GM10248 (cell line): ENCODE results near the gene CD40LG.

Experiments
- CTCF ChIA-PET: fragments of 300-600 bp; sonication (Branson Sonifier 250); formaldehyde crosslinking; extraction: SDS; loops from one replicate; lab custom pipeline; 2021; ENCODE audit warnings: antibody characterized with exemption; lab: Yijun Ruan, JAX
- POLR2A ChIA-PET: fragments of 350-650 bp; sonication (Branson Sonifier 250); formaldehyde crosslinking; extraction: SDS; loops from one replicate; lab custom pipeline; 2020; ENCODE audit warnings: antibody characterized with exemption; lab: Yijun Ruan, JAX
- DNase-seq: peaks from one replicate; pipeline ENCODE4 v3.0.0; 2012; ENCODE audit errors: extremely low spot score
- TF ChIP-seq, protein P1 (sequence below): IDR thresholded peaks from 2 replicates; pipeline ENCODE4 v1.5.1; 2012; ENCODE audit warnings: mild to moderate bottlenecking, low read depth; ENCODE audit errors: extremely low read depth, missing control alignments, control extremely low read depth

Gene CD40LG

DNA sequence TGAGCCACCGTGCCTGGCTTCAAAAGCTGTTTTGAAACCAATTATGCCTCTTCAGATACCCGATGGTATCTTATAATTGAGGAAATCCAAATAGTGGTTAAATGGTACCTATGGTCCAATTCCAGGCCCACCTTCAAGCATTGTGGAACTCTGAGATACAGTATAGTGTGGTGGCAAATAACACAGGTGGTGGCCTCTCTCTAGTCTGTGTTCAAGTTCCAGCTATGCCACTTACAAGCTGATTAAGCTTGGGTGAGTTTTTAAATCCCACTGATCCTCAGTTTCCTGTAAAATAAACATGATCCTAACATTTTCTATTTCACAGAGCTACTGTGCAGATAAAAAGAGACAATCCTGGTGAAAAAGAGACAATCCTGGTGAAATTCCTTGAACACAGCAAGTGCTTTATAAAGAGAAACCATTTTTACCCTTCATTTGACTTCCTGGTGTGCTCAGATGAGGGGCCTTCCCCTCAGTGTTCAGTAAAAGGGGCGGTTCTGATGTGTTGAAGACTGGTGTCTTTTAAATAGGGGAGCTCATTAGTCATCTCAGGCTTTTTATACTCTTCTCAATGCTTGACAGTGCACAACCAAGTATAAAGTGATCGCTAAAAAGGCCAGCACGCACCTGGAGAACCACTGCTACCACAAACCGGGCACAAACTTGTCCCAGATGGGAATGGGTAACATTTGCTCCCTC, 30.8 kb upstream of the CD40LG start:
- TF ChIP-seq, protein P1, sequence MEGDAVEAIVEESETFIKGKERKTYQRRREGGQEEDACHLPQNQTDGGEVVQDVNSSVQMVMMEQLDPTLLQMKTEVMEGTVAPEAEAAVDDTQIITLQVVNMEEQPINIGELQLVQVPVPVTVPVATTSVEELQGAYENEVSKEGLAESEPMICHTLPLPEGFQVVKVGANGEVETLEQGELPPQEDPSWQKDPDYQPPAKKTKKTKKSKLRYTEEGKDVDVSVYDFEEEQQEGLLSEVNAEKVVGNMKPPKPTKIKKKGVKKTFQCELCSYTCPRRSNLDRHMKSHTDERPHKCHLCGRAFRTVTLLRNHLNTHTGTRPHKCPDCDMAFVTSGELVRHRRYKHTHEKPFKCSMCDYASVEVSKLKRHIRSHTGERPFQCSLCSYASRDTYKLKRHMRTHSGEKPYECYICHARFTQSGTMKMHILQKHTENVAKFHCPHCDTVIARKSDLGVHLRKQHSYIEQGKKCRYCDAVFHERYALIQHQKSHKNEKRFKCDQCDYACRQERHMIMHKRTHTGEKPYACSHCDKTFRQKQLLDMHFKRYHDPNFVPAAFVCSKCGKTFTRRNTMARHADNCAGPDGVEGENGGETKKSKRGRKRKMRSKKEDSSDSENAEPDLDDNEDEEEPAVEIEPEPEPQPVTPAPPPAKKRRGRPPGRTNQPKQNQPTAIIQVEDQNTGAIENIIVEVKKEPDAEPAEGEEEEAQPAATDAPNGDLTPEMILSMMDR: no peak
- DNase-seq: peak; percentile 49
- CTCF ChIA-PET: interaction anchor here (1.1 to 1.4 kb wide), 4 partner anchors 9 to 78 kb away, joined by 3 to 4 read pairs (median 4); no protein-coding TSS in a partner anchor
- POLR2A ChIA-PET: interaction anchor here (1.2 kb wide), 1 partner anchor 263 kb away, joined by 5 read pairs; the partner anchor contains the start of gene RBMX

GRCh38 chrX:136619899-136620505, 28.0 kb upstream of the CD40LG start:
- POLR2A ChIA-PET: no interaction called here
- CTCF ChIA-PET: interaction anchor here (1.0 kb wide), 1 partner anchor 12 kb away, joined by 3 read pairs; no protein-coding TSS in a partner anchor
- TF ChIP-seq, protein P1: no peak
- DNase-seq: no peak

DNA sequence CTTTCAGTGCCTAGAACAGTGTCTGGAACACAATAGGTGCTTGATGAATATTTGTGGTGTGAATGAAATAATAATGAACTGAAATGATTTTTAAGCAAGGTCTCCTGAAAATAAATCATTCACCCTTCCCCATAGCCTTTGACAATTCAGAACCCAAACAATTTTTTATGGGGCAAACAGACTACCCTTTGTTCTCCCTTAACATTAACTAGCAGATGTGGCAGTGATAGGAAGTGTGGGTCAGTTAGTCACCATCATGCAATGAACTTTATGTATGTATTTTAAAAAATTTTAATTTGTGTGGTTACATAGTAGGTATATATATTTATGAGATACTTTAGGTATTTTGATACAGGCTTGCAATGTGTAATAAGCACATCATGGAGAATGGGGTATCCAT, 27.2 kb upstream of the CD40LG start:
- CTCF ChIA-PET: interaction anchor here (1.0 kb wide), 1 partner anchor 12 kb away, joined by 3 read pairs; no protein-coding TSS in a partner anchor
- no peak for DNase-seq

DNA sequence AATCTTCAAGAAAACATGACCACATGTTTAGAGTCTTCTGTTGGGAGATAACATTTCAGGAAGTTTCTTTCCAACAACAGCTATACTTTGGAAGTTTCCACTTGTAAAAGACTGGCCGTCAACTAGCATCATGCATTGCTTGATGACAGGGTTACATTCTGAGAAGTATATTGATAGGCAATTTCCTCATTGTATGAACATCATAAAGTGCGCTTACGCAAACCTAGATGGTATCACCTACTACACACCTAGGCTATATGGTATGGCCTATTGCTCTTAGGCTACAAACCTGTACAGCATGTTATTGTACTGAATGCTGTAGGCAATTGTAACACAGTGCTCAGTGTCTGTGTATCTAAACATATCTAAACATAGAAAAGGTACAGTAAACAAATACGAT, 25.4 kb upstream of the CD40LG start:
- CTCF ChIA-PET: interaction anchor here (1.3 kb wide), 1 partner anchor 39 kb away, joined by 3 read pairs; no protein-coding TSS in a partner anchor
- no peak for DNase-seq
- POLR2A ChIA-PET: no interaction called here
- TF ChIP-seq, protein P1: no peak

More for the DNA sequence above, 27.2 kb upstream of the CD40LG start:
- POLR2A ChIA-PET: no interaction called here
- TF ChIP-seq, protein P1: no peak

GRCh38 chrX:136623396-136623795, 24.6 kb upstream of the CD40LG start:
- CTCF ChIA-PET: no interaction called here
- TF ChIP-seq, protein P1: no peak
- DNase-seq: no peak
- POLR2A ChIA-PET: no interaction called here

DNA sequence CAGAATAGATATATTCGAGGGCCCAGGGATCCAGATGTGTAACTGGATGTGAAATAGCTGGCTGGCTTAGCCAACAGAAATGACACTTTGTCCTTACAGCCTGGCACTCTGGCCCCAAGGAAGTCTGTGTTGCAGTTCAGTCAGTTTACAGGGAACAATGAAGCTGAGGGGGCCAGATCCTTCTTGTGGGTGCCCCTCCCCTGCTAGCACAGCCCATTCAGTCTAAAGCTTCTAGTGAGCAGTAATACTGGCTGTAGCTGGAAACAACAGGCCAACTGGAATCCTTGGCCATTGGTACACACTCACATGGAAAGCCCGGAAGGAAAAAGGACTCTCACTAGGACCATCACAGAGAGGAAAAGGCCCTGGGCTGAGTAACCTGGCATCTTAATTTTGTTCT, 22.7 kb upstream of the CD40LG start:
- no peak for DNase-seq
- POLR2A ChIA-PET: no interaction called here
- CTCF ChIA-PET: no interaction called here
- TF ChIP-seq, protein P1: no peak
